GM19455 (cell line): Measurements from ENCODE around the gene KIAA1671.
"Not testable (repeated sequence)": the region's sequence is repeated elsewhere in the genome, so short reads cannot be mapped to it uniquely, and the experiment has no call there.

Experiments used
- ATAC-seq: cut with Tn5 transposase; IDR thresholded peaks from one replicate; pipeline ENCODE4 v1.9.1; 2021; ENCODE audit not compliant: unreplicated experiment

Gene KIAA1671

GRCh38 chr22:25183949-25184619 is 231.6 kb downstream of the KIAA1671 start:
- ATAC-seq: no peak

- no peak for ATAC-seq
Measured at GRCh38 chr22:25186140-25186539, 233.6 kb downstream of the KIAA1671 start.

GRCh38 chr22:25187469-25187868 is 235.0 kb downstream of the KIAA1671 start:
- ATAC-seq: no peak

GRCh38 chr22:25192406-25192805 is 239.9 kb downstream of the KIAA1671 start:
- ATAC-seq: no peak

GRCh38 chr22:25193130-25193529 is 240.6 kb downstream of the KIAA1671 start:
- no peak for ATAC-seq

- ATAC-seq: no peak
Measured at GRCh38 chr22:25193548-25193947, 241.0 kb downstream of the KIAA1671 start.

- ATAC-seq: no peak
Measured at GRCh38 chr22:25196326-25196725, 243.8 kb downstream of the KIAA1671 start.

GRCh38 chr22:25197340-25197739 is 244.8 kb downstream of the KIAA1671 start:
- ATAC-seq: no peak

- no peak for ATAC-seq
Measured at GRCh38 chr22:25199731-25200520, 247.4 kb downstream of the KIAA1671 start, which contains the start of gene CRYBB3. CRYBB3 (plus strand) TSS chr22:25199858; CDS start chr22:25201397, 1,539 bp downstream.

- no peak for ATAC-seq
Measured at GRCh38 chr22:25200967-25201366, 248.5 kb downstream of the KIAA1671 start.

- no peak for ATAC-seq
Measured at GRCh38 chr22:25201557-25202273, 249.2 kb downstream of the KIAA1671 start.

GRCh38 chr22:25202290-25202921 is 249.9 kb downstream of the KIAA1671 start:
- ATAC-seq: no peak

- no peak for ATAC-seq
Measured at GRCh38 chr22:25203082-25203481, 250.6 kb downstream of the KIAA1671 start.

GRCh38 chr22:25204547-25204946 is 252.0 kb downstream of the KIAA1671 start:
- not testable (repeated sequence) for ATAC-seq

GRCh38 chr22:25205847-25206246 is 253.3 kb downstream of the KIAA1671 start:
- no peak for ATAC-seq

GRCh38 chr22:25206998-25207397 is 254.5 kb downstream of the KIAA1671 start:
- no peak for ATAC-seq

GRCh38 chr22:25207553-25208157 is 255.1 kb downstream of the KIAA1671 start:
- ATAC-seq: no peak

GRCh38 chr22:25208328-25208727 is 255.8 kb downstream of the KIAA1671 start:
- ATAC-seq: no peak

- ATAC-seq: no peak
Measured at GRCh38 chr22:25208743-25209505, 256.4 kb downstream of the KIAA1671 start.

- ATAC-seq: no peak
Measured at GRCh38 chr22:25210793-25211192, 258.3 kb downstream of the KIAA1671 start.
